Memory B cell (primary cell): ENCODE measurements around the gene CELA1.

ENCODE experiments used
- ATAC-seq: fragments of 150-1000 bp; cut with Tn5 transposase; 2 replicates; pipeline ENCODE4 v1.10.0; 2021; ENCODE audit warnings: low read depth, mild to moderate bottlenecking, moderate library complexity
- DNase-seq, 2 donors: peaks; one replicate each; pipeline ENCODE4 v3.0.0; 2022; ENCODE audit warnings: low spot score in 2 of 2
- H3K27ac Mint-ChIP-seq: one replicate; pipeline ENCODE4 v1.8.0; 2022; ENCODE audit warnings: mild to moderate bottlenecking, moderate library complexity, mixed read lengths
- H3K27me3 Mint-ChIP-seq: one replicate; pipeline ENCODE4 v1.8.0; 2022; ENCODE audit warnings: mixed read lengths
- H3K36me3 Mint-ChIP-seq: one replicate; pipeline ENCODE4 v1.8.0; 2022; ENCODE audit warnings: mild to moderate bottlenecking, mixed read lengths
- H3K4me1 Mint-ChIP-seq: one replicate; pipeline ENCODE4 v1.8.0; 2022; ENCODE audit warnings: mixed read lengths
- H3K4me3 Mint-ChIP-seq: one replicate; pipeline ENCODE4 v1.8.0; 2022; ENCODE audit warnings: mild to moderate bottlenecking, moderate library complexity, mixed read lengths
- H3K9me3 Mint-ChIP-seq: one replicate; pipeline ENCODE4 v1.8.0; 2022; ENCODE audit warnings: mixed read lengths

The CELA1 gene

GRCh38 chr12:51383269-51383905 is 36.9 kb upstream of the CELA1 start:
- ATAC-seq (no peak), DNase-seq (no peak)
- H3K27me3 Mint-ChIP-seq = no peaks in the 10 kb centered on the region
- no peak overlapping the region for H3K4me3 Mint-ChIP-seq
- peaks cover 19% of the 10 kb centered on the region for H3K36me3 Mint-ChIP-seq
- peaks cover 23% of the 10 kb centered on the region for H3K4me1 Mint-ChIP-seq
- H3K9me3 Mint-ChIP-seq = no peaks in the 10 kb centered on the region
- no peak overlapping the region for H3K27ac Mint-ChIP-seq

GRCh38 chr12:51382173-51382572 is 35.7 kb upstream of the CELA1 start:
- Mint-ChIP-seq H3K36me3 (peaks cover 29% of the 10 kb centered on the region), H3K4me3 (no peak overlapping the region), H3K27me3 (peaks cover 2% of the 10 kb centered on the region), H3K27ac (no peak overlapping the region), H3K9me3 (no peaks in the 10 kb centered on the region), H3K4me1 (peaks cover 26% of the 10 kb centered on the region)
- DNase-seq (no peak), ATAC-seq (peak; percentile 24)

GRCh38 chr12:51381226-51382079 is 35.0 kb upstream of the CELA1 start:
- Mint-ChIP-seq H3K9me3 (no peaks in the 10 kb centered on the region), H3K4me1 (peaks cover 26% of the 10 kb centered on the region), H3K27me3 (peaks cover 2% of the 10 kb centered on the region), H3K36me3 (peaks cover 29% of the 10 kb centered on the region), H3K4me3 (no peak overlapping the region), H3K27ac (no peak overlapping the region)
- ATAC-seq (no peak), DNase-seq (no peak)

- ATAC-seq = no peak
- Mint-ChIP-seq H3K27me3 (peaks cover 2% of the 10 kb centered on the region), H3K36me3 (peaks cover 34% of the 10 kb centered on the region), H3K4me1 (peaks cover 26% of the 10 kb centered on the region), H3K9me3 (no peaks in the 10 kb centered on the region), H3K4me3 (no peak overlapping the region), H3K27ac (no peak overlapping the region)
- no peak for DNase-seq
Observed at GRCh38 chr12:51379571-51379970, 33.1 kb upstream of the CELA1 start.

- H3K27ac Mint-ChIP-seq = no peak overlapping the region
- DNase-seq (no peak), ATAC-seq (no peak)
- peaks cover 34% of the 10 kb centered on the region for H3K36me3 Mint-ChIP-seq
- H3K27me3 Mint-ChIP-seq = peaks cover 2% of the 10 kb centered on the region
- H3K4me3 Mint-ChIP-seq = no peak overlapping the region
- no peaks in the 10 kb centered on the region for H3K9me3 Mint-ChIP-seq
- peaks cover 23% of the 10 kb centered on the region for H3K4me1 Mint-ChIP-seq
Observed at GRCh38 chr12:51378749-51379148, 32.3 kb upstream of the CELA1 start.

GRCh38 chr12:51377099-51377984 is 30.9 kb upstream of the CELA1 start:
- Mint-ChIP-seq H3K4me1 (peaks cover 21% of the 10 kb centered on the region), H3K27ac (no peak overlapping the region), H3K9me3 (no peaks in the 10 kb centered on the region), H3K4me3 (no peak overlapping the region), H3K36me3 (peaks cover 37% of the 10 kb centered on the region), H3K27me3 (peaks cover 2% of the 10 kb centered on the region)
- ATAC-seq = no peak
- no peak for DNase-seq

GRCh38 chr12:51374856-51375255 is 28.4 kb upstream of the CELA1 start:
- Mint-ChIP-seq H3K9me3 (no peaks in the 10 kb centered on the region), H3K27ac (no peak overlapping the region), H3K4me1 (peaks cover 19% of the 10 kb centered on the region), H3K27me3 (peaks cover 2% of the 10 kb centered on the region), H3K4me3 (no peak overlapping the region), H3K36me3 (peaks cover 30% of the 10 kb centered on the region)
- DNase-seq = no peak
- ATAC-seq = no peak

- Mint-ChIP-seq H3K27me3 (peaks cover 2% of the 10 kb centered on the region), H3K4me1 (peaks cover 24% of the 10 kb centered on the region), H3K36me3 (peaks cover 27% of the 10 kb centered on the region), H3K9me3 (no peaks in the 10 kb centered on the region), H3K27ac (no peak overlapping the region), H3K4me3 (no peak overlapping the region)
- DNase-seq = no peak
- no peak for ATAC-seq
Observed at GRCh38 chr12:51374361-51374760, 27.9 kb upstream of the CELA1 start.

GRCh38 chr12:51373187-51373586 is 26.7 kb upstream of the CELA1 start:
- no peak overlapping the region for H3K4me3 Mint-ChIP-seq
- ATAC-seq = no peak
- peaks cover 2% of the 10 kb centered on the region for H3K27me3 Mint-ChIP-seq
- DNase-seq = no peak
- no peaks in the 10 kb centered on the region for H3K9me3 Mint-ChIP-seq
- H3K27ac Mint-ChIP-seq = no peak overlapping the region
- H3K36me3 Mint-ChIP-seq = peaks cover 21% of the 10 kb centered on the region
- peaks cover 30% of the 10 kb centered on the region for H3K4me1 Mint-ChIP-seq

GRCh38 chr12:51372021-51372420 is 25.5 kb upstream of the CELA1 start:
- Mint-ChIP-seq H3K27ac (no peak overlapping the region), H3K9me3 (no peaks in the 10 kb centered on the region), H3K4me1 (peaks cover 30% of the 10 kb centered on the region), H3K27me3 (no peaks in the 10 kb centered on the region), H3K36me3 (peaks cover 12% of the 10 kb centered on the region), H3K4me3 (no peak overlapping the region)
- DNase-seq = no peak
- no peak for ATAC-seq

- Mint-ChIP-seq H3K4me1 (peaks cover 30% of the 10 kb centered on the region), H3K9me3 (no peaks in the 10 kb centered on the region), H3K4me3 (no peak overlapping the region), H3K36me3 (peaks cover 12% of the 10 kb centered on the region), H3K27me3 (no peaks in the 10 kb centered on the region), H3K27ac (no peak overlapping the region)
- DNase-seq = no peak
- no peak for ATAC-seq
Observed at GRCh38 chr12:51371295-51371953, 24.9 kb upstream of the CELA1 start.

GRCh38 chr12:51370667-51371066 is 24.2 kb upstream of the CELA1 start:
- DNase-seq = no peak
- Mint-ChIP-seq H3K27ac (no peak overlapping the region), H3K27me3 (no peaks in the 10 kb centered on the region), H3K36me3 (peaks cover 12% of the 10 kb centered on the region), H3K9me3 (no peaks in the 10 kb centered on the region), H3K4me3 (no peak overlapping the region), H3K4me1 (peaks cover 30% of the 10 kb centered on the region)
- ATAC-seq = no peak

- Mint-ChIP-seq H3K36me3 (peaks cover 7% of the 10 kb centered on the region), H3K27ac (peak overlapping the region; percentile 86), H3K4me3 (peak overlapping the region; percentile 47), H3K27me3 (no peaks in the 10 kb centered on the region), H3K4me1 (peaks cover 30% of the 10 kb centered on the region), H3K9me3 (no peaks in the 10 kb centered on the region)
- DNase-seq (no peak), ATAC-seq (no peak)
Observed at GRCh38 chr12:51369581-51369980, 23.1 kb upstream of the CELA1 start.
